ENCODE results near the gene GALNT7. TPM values are rescaled to one million over a fixed set of nuclear protein-coding genes. Genes with fewer than 3 reads are reported as not detected.

The GALNT7 gene
- total and polyA plus RNA-seq, 10 of the 15 experiments (the other 5 are each of a cell fraction or from before 2014, with no cell fraction given): 14.2 to 33.2 (median 28.9) TPM

GRCh38 chr4:173357939-173358338 is 189.3 kb downstream of the GALNT7 start (continued):
- TF ChIP-seq ATF3 (IDR thresholded peaks at IDR 0.05; ENCODE audit: borderline replicate concordance, extremely low read depth, low read depth, low read length) (no peak), ZSCAN29 (IDR thresholded peaks at IDR 0.05) (no peak), POLR2A (IDR thresholded peaks at IDR 0.05; ENCODE audit: low read depth, low read length) (no peak), HSF1 (IDR thresholded peaks at IDR 0.05; ENCODE audit: low read depth, low read length) (no peak)

GRCh38 chr4:173360587-173361221 is 192.1 kb downstream of the GALNT7 start:
- in situ Hi-C loops (cut with MboI) (no loop called here), intact Hi-C loops (cut with micrococcal nuclease; ENCODE audit: unreplicated experiment) (loop anchor here (2.0 kb wide), 1 partner anchor 42 kb away; no protein-coding TSS in a partner anchor)
- Histone ChIP-seq H3K27ac (ENCODE audit: control insufficient read depth, insufficient read depth) (no peak overlapping the region), H3K9ac (ENCODE audit: control insufficient read depth, insufficient read depth, low read length) (no peak overlapping the region), H3K4me3 (no peak overlapping the region), H3K9me3 (replicated peaks; ENCODE audit: control insufficient read depth, insufficient read depth, low read length) (no peaks in the 10 kb centered on the region), H3K27me3 (replicated peaks in 1 of 2; ENCODE audit: control insufficient read depth in 2 of 2, insufficient read depth in 2 of 2, low read length in 1 of 2) (no peaks in the 10 kb centered on the region), H4K20me1 (ENCODE audit: control insufficient read depth, insufficient read depth) (no peaks in the 10 kb centered on the region), H2AFZ (ENCODE audit: control insufficient read depth, low read depth, low read length) (no peak overlapping the region), H3K4me1 (ENCODE audit: control insufficient read depth, insufficient read depth, low read length) (no peaks in the 10 kb centered on the region), H3K4me2 (ENCODE audit: control insufficient read depth, insufficient read depth) (no peak overlapping the region), H3K36me3 (ENCODE audit: control insufficient read depth in 2 of 2, insufficient read depth in 2 of 2, low read length in 1 of 2) (no peaks in the 10 kb centered on the region), H3K79me2 (ENCODE audit: control insufficient read depth, insufficient read depth, low read length) (no peaks in the 10 kb centered on the region)
- ChIA-PET CTCF (interaction anchor here (1.0 to 1.3 kb wide), 6 partner anchors 9 to 68 kb away, joined by 3 to 7 read pairs (median 4); no protein-coding TSS in a partner anchor), POLR2A (no interaction called here), SMC1A (ENCODE audit: uncharacterized antibody, unreplicated experiment) (interaction anchor here (0.9 to 1.6 kb wide), 4 partner anchors 11 to 42 kb away, joined by 3 to 5 read pairs (median 4); no protein-coding TSS in a partner anchor), RAD21 (ENCODE audit: unreplicated experiment) (interaction anchor here (0.9 to 1.3 kb wide), 2 partner anchors 42 to 59 kb away, joined by 3 to 6 read pairs; no protein-coding TSS in a partner anchor)
- no peak for FAIRE-seq
- BruUV-seq (replicated peaks): no TSS peak
- ATAC-seq: peak; percentile 63
- no peak for DNase-seq (ENCODE audit: low read depth, low spot score)
- WGBS (ENCODE audit: insufficient coverage, insufficient replicate concordance, low lambda C conversion rate, missing lambda C conversion rate): 69% methylated on average over 5 of the region's 5 CpGs
- TF ChIP-seq CBX3 (IDR thresholded peaks at IDR 0.05; ENCODE audit: borderline replicate concordance, low read depth): no peak
- TF ChIP-seq SUPT20H (IDR thresholded peaks at IDR 0.05; ENCODE audit: borderline replicate concordance, control insufficient read depth, low read depth, low read length): no peak
- no peak for TF ChIP-seq BCL3 (IDR thresholded peaks at IDR 0.05; ENCODE audit: borderline replicate concordance, insufficient read depth, low read depth, low read length, poor library complexity, severe bottlenecking)
- no peak for TF ChIP-seq MYC (IDR thresholded peaks at IDR 0.05; ENCODE audit: insufficient read depth, insufficient read length, insufficient replicate concordance, low read length, severe bottlenecking)
- no peak for TF ChIP-seq USF1 (IDR thresholded peaks at IDR 0.05; ENCODE audit: borderline replicate concordance, extremely low read length, insufficient read depth, low read depth, low read length)
- no peak for TF ChIP-seq RB1 (IDR thresholded peaks at IDR 0.05; ENCODE audit: borderline replicate concordance)
- no peak for TF ChIP-seq POLR2AphosphoS5 (IDR thresholded peaks at IDR 0.05; ENCODE audit: low read length)
- no peak for TF ChIP-seq IRF3 (IDR thresholded peaks at IDR 0.05)
- no peak for TF ChIP-seq DPF2 (IDR thresholded peaks at IDR 0.05)
- TF ChIP-seq RAD21 (IDR thresholded peaks at IDR 0.05; ENCODE audit: insufficient read depth, low read depth, low read length): 0 out of 2 replicates have a peak, but pooled peaks have one; percentile 8

Data from GM12878 (cell line).